Osteocyte (in vitro differentiated cells): Measurements from ENCODE around the gene FKBP6. TPM values are rescaled to one million over a fixed set of nuclear protein-coding genes. Genes with fewer than 3 reads are reported as not detected.
"Not testable (repeated sequence)": the region's sequence is repeated elsewhere in the genome, so short reads cannot be mapped to it uniquely, and the experiment has no call there.

Experiments
- DNase-seq: peaks from one replicate; pipeline ENCODE4 v3.0.0; 2021; ENCODE audit warnings: mixed read lengths; ENCODE audit not compliant: unreplicated experiment; ENCODE audit errors: extremely low spot score
- H3K27ac Mint-ChIP-seq: one replicate; pipeline ENCODE4 v1.8.0; 2021; ENCODE audit warnings: mild to moderate bottlenecking, mixed read lengths; ENCODE audit not compliant: unreplicated experiment
- H3K27me3 Mint-ChIP-seq: one replicate; pipeline ENCODE4 v1.8.0; 2021; ENCODE audit warnings: mixed read lengths; ENCODE audit not compliant: unreplicated experiment
- H3K36me3 Mint-ChIP-seq: one replicate; pipeline ENCODE4 v1.8.0; 2021; ENCODE audit warnings: mixed read lengths; ENCODE audit not compliant: unreplicated experiment
- H3K4me1 Mint-ChIP-seq: one replicate; pipeline ENCODE4 v1.8.0; 2021; ENCODE audit warnings: mixed read lengths; ENCODE audit not compliant: unreplicated experiment
- H3K4me3 Mint-ChIP-seq: one replicate; pipeline ENCODE4 v1.8.0; 2021; ENCODE audit warnings: mild to moderate bottlenecking, moderate library complexity, mixed read lengths; ENCODE audit not compliant: unreplicated experiment
- H3K9me3 Mint-ChIP-seq: one replicate; pipeline ENCODE4 v1.8.0; 2021; ENCODE audit warnings: mixed read lengths; ENCODE audit not compliant: unreplicated experiment
- total RNA-seq: library from RNA; stranded (reverse); gene quantifications from 2 replicates; pipeline ENCODE4 v1.2.1, GENCODE V29; 2021
- TF ChIP-seq, protein P1 (sequence below): fragments of 200-600 bp; sonication (generic); IDR thresholded peaks from 2 replicates; pipeline ENCODE4 v1.5.0; 2021; ENCODE audit warnings: antibody characterized with exemption, mild to moderate bottlenecking, moderate library complexity

FKBP6 gene
- total RNA-seq, 1 donor from 2014 or later = not detected

DNA sequence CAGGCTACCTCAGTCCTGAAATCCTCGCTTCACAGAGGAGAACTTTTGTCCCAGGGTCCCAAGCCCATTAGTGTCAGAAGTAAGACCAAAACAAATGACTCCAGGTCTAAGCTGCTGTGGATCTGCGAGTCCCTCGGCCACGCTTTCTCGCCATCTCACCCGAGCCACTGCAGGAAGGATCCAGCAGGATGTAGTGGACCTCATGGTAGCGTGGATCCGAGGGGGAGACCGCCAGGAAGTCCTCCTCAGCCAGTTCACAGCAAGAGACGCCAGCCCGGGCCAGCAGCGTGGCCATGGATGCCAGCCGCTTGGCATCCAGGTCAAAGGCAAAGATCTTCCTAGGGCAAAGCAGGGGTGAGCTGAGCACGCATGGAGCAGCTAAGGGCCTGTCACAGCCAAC is 23.9 kb upstream of the FKBP6 start:
- H3K4me3 Mint-ChIP-seq = no peak overlapping the region
- TF ChIP-seq, protein P1, sequence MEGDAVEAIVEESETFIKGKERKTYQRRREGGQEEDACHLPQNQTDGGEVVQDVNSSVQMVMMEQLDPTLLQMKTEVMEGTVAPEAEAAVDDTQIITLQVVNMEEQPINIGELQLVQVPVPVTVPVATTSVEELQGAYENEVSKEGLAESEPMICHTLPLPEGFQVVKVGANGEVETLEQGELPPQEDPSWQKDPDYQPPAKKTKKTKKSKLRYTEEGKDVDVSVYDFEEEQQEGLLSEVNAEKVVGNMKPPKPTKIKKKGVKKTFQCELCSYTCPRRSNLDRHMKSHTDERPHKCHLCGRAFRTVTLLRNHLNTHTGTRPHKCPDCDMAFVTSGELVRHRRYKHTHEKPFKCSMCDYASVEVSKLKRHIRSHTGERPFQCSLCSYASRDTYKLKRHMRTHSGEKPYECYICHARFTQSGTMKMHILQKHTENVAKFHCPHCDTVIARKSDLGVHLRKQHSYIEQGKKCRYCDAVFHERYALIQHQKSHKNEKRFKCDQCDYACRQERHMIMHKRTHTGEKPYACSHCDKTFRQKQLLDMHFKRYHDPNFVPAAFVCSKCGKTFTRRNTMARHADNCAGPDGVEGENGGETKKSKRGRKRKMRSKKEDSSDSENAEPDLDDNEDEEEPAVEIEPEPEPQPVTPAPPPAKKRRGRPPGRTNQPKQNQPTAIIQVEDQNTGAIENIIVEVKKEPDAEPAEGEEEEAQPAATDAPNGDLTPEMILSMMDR = no peak
- no peaks in the 10 kb centered on the region for H3K27me3 Mint-ChIP-seq
- peaks cover 10% of the 10 kb centered on the region for H3K4me1 Mint-ChIP-seq
- H3K9me3 Mint-ChIP-seq = no peaks in the 10 kb centered on the region
- H3K27ac Mint-ChIP-seq = no peak overlapping the region
- no peak for DNase-seq
- H3K36me3 Mint-ChIP-seq = peaks cover 11% of the 10 kb centered on the region

- H3K4me3 Mint-ChIP-seq, H3K27me3 Mint-ChIP-seq, DNase-seq, H3K9me3 Mint-ChIP-seq, H3K27ac Mint-ChIP-seq: not testable (repeated sequence)
- Mint-ChIP-seq H3K4me1 (peaks cover 12% of the 10 kb centered on the region), H3K36me3 (peaks cover 11% of the 10 kb centered on the region)
These were observed 23.2 kb upstream of the FKBP6 start for GRCh38 chr7:73304612-73305387.

GRCh38 chr7:73307436-73307835 is 20.5 kb upstream of the FKBP6 start:
- H3K4me1 Mint-ChIP-seq = peaks cover 14% of the 10 kb centered on the region
- no peaks in the 10 kb centered on the region for H3K9me3 Mint-ChIP-seq
- peak overlapping the region; percentile 90 for H3K4me3 Mint-ChIP-seq
- H3K27ac Mint-ChIP-seq = peak overlapping the region; percentile 86
- no peaks in the 10 kb centered on the region for H3K27me3 Mint-ChIP-seq
- TF ChIP-seq, protein P1 = no peak
- no peak for DNase-seq
- peaks cover 11% of the 10 kb centered on the region for H3K36me3 Mint-ChIP-seq

GRCh38 chr7:73308074-73308664 is 19.8 kb upstream of the FKBP6 start:
- no peak for DNase-seq
- Mint-ChIP-seq H3K36me3 (peaks cover 11% of the 10 kb centered on the region), H3K27me3 (no peaks in the 10 kb centered on the region), H3K27ac (peak overlapping the region; percentile 86), H3K4me1 (peaks cover 14% of the 10 kb centered on the region), H3K9me3 (no peaks in the 10 kb centered on the region), H3K4me3 (peak overlapping the region; percentile 90)
- TF ChIP-seq, protein P1 = no peak

- Mint-ChIP-seq H3K27me3 (no peaks in the 10 kb centered on the region), H3K9me3 (no peaks in the 10 kb centered on the region), H3K36me3 (peaks cover 9% of the 10 kb centered on the region), H3K27ac (peak within 1 kb of the TSS; percentile 86), H3K4me3 (peak within 1 kb of the TSS; percentile 90), H3K4me1 (peaks cover 14% of the 10 kb centered on the region)
- TF ChIP-seq, protein P1 = no peak
- peak; percentile 90 for DNase-seq
These were observed 19.2 kb upstream of the FKBP6 start, which contains the start of gene NSUN5 for GRCh38 chr7:73308665-73309214. Gene NSUN5 (minus strand): TSS chr7:73308826. CDS start chr7:73308790, 36 bp downstream.

GRCh38 chr7:73311421-73311820 is 16.5 kb upstream of the FKBP6 start:
- peaks cover 14% of the 10 kb centered on the region for H3K4me1 Mint-ChIP-seq
- H3K36me3 Mint-ChIP-seq, H3K27me3 Mint-ChIP-seq, H3K9me3 Mint-ChIP-seq, H3K27ac Mint-ChIP-seq, DNase-seq, H3K4me3 Mint-ChIP-seq: not testable (repeated sequence)
